ENCODE data around the gene CAPN13. TPM values are rescaled to one million over a fixed set of nuclear protein-coding genes. Genes with fewer than 3 reads are reported as not detected.

CAPN13 gene
- total RNA-seq, 1 donor from 2014 or later = 0.51 TPM

DNA sequence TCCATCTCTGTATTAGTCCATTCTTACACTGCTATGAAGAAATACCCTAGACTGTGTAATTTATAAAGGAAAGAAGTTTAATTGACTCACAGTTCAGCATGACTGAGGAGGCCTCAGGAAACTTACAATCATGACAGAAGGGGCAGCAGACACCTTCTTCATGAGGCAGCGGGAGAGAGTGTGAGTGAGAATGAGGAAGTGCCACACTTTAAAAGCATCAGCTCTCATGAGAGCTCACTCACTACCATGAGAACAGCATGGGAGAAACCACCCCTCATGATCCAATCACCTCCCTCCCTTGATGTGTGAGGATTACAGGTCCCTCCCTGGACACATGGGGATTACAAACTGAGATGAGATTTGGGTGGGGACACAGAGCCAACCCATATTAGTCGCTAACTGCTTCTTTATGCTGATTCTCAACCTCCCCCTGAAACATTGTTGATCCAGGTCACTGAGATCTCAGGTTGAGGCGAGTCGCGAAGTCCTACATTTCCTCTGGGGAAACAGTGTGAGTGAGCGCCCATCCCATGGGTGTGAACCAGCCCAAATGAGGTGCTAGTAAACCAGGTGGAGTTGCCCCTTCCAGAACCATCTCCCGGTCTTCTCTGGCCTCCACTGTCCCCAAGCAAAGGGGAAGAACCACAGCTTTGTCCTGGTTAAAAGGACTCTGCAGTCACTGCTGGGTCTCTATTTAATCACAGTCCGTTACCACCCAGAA lies 123.8 kb downstream of the CAPN13 start:
- no peak for DNase-seq

DNA sequence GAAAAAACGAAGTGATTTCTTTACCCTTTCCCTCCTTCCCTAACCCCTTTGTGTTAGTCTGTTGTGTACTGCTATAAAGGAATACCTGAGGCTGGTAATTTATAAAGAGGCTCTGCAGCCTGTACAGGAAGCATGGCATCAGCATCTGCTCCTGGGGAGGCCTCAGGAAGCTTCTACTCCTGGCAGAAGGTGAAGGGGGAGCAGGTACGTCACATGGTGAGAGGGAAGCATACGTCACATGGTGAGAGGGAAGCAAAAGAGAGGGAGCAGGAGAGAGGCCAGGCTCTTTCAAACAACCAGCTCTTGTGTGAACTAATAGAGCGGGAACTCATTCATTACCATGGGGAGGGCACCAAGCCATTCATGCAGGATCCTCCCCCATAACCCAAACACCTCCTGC lies 126.2 kb downstream of the CAPN13 start:
- DNase-seq = no peak

DNA sequence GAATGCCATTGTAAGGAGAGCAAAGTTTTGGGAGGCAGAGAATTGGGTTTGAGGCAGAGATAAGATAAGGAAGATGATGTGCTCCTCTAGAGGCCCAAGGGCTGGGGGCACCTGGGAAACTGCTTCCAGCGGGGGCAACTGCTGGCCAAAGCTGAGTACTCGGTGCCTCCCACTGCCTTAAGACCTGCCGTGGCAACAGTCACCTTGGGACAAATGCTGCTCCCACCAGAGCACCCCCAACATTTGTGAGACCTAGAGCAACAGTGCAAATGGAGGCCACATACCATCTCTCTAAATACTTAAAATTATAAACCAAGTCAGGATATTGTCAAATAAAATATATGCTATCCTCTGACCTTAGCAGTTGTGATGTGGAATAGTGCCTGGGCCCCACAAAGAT lies 127.1 kb downstream of the CAPN13 start:
- no peak for DNase-seq

DNA sequence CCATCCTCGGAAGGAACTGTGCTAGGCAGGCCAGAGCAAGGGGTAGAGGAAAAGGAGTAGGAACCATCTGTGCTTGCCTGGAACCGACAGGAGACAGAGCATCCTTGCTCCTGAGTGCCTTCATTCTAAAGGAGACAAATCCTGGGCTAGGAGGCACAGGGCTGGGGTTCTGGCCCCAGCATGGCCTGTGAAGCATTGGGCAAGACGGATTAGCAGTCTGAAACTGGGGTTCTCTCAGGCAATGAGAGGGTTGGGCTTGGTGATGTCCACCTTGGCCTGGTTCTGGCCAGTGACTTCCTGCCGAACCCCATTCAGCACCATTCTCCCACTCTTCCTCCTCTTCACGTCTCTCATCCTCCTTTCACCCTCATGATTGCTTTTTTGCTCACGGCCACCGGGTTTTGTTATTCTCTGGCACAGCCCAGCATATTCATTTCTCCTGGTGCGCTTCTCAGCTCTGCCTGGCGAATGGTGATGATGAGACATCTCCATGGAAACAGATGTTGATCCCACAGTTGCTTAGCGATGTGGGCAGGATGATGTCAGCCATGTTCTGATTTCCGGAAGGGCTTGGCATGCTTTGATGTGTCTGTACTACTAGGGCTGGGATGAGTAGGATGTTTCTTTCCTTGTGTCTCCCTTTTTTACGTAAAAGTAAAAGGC lies 127.7 kb downstream of the CAPN13 start:
- peak; percentile 32 for DNase-seq

DNA sequence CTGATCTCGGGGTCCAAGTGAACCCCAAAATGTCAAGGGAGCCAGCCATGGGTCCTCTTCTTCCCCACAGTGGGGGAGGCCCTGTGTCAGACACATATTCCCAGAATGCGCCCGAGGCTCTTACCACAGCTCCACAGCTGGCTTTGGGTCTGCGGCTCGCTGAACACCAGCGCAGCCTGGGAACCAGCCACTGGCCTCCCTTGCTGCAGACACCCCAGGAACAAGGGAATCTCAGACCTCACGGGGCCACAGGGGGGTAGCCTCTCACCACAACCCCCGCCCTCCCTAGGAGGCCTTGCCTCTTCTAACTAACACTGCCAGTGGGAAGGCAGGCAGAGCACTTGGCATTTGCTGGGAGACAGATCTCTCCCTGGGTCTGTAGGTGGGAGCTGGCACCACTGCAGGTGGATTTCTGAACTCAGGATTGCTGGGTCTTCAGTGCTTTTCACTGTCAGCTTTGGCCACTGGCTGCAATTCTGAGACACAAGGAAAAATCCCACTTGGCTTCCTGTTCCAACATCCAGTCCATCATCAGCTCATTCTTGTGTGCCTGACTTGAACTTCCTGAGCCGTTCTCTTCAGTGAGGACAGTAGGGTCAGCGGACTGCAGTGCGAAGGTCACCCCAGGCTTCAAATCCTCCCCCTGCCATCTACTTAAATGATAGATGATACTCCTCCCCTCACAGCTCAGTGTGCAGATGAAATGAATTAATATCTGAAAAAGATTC lies 128.7 kb downstream of the CAPN13 start:
- no peak for DNase-seq

- no peak for DNase-seq
Observed at GRCh38 chr2:30677861-30678385, 129.3 kb downstream of the CAPN13 start.

- DNase-seq = no peak
Observed at GRCh38 chr2:30677231-30677630, 130.0 kb downstream of the CAPN13 start.

GRCh38 chr2:30675758-30676157 lies 131.5 kb downstream of the CAPN13 start:
- DNase-seq = no peak

GRCh38 chr2:30673127-30673526 lies 134.1 kb downstream of the CAPN13 start:
- DNase-seq = no peak

Small RNAs within 50 kb of the gene (small RNA-seq; reads per million reads assigned to genes)
- gene AC092569.1 (ENCODE audit: low replicate concordance) = not detected

Data from tongue (tissue), 3 donors.